NT2/D1 (cell line): ENCODE data around the gene GNA12.

ENCODE experiments used
- DNase-seq: peaks from one replicate; pipeline ENCODE4 v3.0.0-alpha.2; 2011; ENCODE audit warnings: low read depth, low spot score
- H3K27me3 ChIP-seq: 2 replicates; pipeline ENCODE4 v1.6.0; 2011; ENCODE audit warnings: mild to moderate bottlenecking; ENCODE audit not compliant: insufficient read length, insufficient read depth
- H3K36me3 ChIP-seq: 2 replicates; pipeline ENCODE4 v1.6.1; 2011; ENCODE audit warnings: mild to moderate bottlenecking, low read length, mixed read lengths; ENCODE audit not compliant: insufficient read depth, insufficient read length
- H3K4me1 ChIP-seq: 2 replicates; pipeline ENCODE4 v1.5.1; 2011; ENCODE audit not compliant: insufficient read depth, insufficient read length
- H3K4me3 ChIP-seq: 2 replicates; pipeline ENCODE4 v1.5.1; 2011; ENCODE audit warnings: low read depth; ENCODE audit not compliant: insufficient read length
- H3K9ac ChIP-seq: 2 replicates; pipeline ENCODE4 v1.6.0; 2011; ENCODE audit warnings: low read depth; ENCODE audit not compliant: insufficient read length
- H3K9me3 ChIP-seq: 2 replicates; pipeline ENCODE4 v1.5.1; 2011; ENCODE audit warnings: mild to moderate bottlenecking, low read length; ENCODE audit not compliant: insufficient read depth
- SUZ12 ChIP-seq: IDR thresholded peaks from 2 replicates; pipeline ENCODE4 v1.6.1; 2011; ENCODE audit not compliant: insufficient read length, insufficient read depth; ENCODE audit errors: extremely low read depth
- YY1 ChIP-seq: IDR thresholded peaks from 2 replicates; pipeline ENCODE4 v1.6.1; 2011; ENCODE audit not compliant: insufficient read length, insufficient read depth
- ZNF274 ChIP-seq: IDR thresholded peaks from 2 replicates; pipeline ENCODE4 v1.6.1; 2011; ENCODE audit warnings: mild to moderate bottlenecking, low read depth, low read length

The GNA12 gene

GRCh38 chr7:2800220-2800930 lies 43.7 kb downstream of the GNA12 start:
- H3K36me3 ChIP-seq: no peaks in the 10 kb centered on the region
- TF ChIP-seq ZNF274 (no peak), YY1 (no peak)
- DNase-seq: no peak
- H3K4me3 ChIP-seq: no peak overlapping the region
- no peaks in the 10 kb centered on the region for H3K27me3 ChIP-seq
- no peak overlapping the region for H3K9ac ChIP-seq
- H3K4me1 ChIP-seq: peaks cover 9% of the 10 kb centered on the region
- H3K9me3 ChIP-seq: no peaks in the 10 kb centered on the region

GRCh38 chr7:2799253-2799652 lies 44.9 kb downstream of the GNA12 start:
- Histone ChIP-seq H3K9me3 (no peaks in the 10 kb centered on the region), H3K4me3 (no peak overlapping the region), H3K4me1 (peaks cover 9% of the 10 kb centered on the region), H3K27me3 (no peaks in the 10 kb centered on the region), H3K36me3 (peaks cover 10% of the 10 kb centered on the region), H3K9ac (no peak overlapping the region)
- no peak for DNase-seq
- TF ChIP-seq ZNF274 (no peak), SUZ12 (no peak), YY1 (no peak)

DNA sequence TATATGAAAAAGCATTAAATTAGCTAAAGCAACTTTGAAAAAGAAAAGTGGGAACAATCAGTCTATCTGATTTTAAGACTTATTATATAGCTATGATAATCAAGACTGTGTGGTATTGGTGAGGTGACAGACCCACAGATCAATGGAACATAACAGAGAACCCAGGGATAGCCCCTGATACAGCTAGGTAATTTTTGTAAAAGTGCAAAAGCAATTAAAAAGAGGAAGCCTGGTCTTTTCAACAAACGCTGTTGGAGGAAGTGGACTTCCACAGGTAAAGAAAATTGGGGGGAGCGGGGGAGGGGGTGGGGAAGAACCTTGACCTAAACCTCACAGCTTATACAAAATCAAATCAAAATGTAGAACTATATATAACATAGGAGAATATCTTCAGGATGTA lies 45.4 kb downstream of the GNA12 start:
- H3K4me1 ChIP-seq: peaks cover 9% of the 10 kb centered on the region
- H3K27me3 ChIP-seq: no peaks in the 10 kb centered on the region
- TF ChIP-seq ZNF274 (no peak), SUZ12 (no peak), YY1 (no peak)

DNA sequence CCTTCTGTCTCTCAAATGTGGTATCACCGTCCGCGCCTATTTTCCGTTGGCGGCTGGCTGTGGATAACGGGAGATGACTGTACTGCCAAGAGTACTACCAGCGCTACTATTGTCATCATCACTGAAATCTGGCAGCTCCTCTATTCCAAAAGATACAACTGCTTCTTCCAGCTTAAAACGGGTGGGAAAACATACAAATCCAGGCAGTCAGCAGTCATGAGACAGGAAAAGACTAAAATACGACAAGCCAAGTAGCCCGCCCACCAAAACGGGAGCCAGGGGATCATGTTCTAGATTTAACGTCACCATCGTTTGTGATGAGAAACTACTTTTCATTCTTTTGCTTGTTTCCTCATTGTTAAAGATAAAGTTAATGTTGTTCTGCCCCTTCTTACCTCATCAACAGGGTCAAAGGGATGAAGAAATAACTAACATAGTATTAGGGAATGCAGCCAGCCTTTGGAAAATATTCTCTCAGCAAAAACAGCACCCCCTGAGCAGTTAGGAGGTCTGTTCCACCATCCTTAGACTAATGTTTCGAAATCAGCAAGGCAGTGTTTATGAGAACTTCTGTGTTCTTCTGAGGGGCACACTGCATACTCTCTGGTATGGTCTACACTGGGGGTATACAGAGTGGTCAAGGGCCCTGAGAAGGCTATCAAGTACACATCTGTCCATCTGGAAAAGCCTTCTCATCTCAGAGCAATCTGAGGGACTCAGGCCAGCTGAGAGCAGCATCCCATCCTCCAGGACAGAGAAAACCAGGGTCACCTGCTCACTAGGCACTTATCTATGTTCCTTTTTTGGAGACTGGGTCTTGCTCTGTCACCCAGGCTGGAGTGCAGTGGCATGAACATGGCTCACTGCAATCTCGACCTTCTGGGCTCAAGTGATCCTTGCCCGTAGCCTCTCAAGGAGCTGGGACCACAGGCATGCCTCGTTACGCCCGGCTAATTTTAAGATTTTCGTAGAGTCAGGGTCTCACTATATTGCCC lies 47.5 kb downstream of the GNA12 start:
- Histone ChIP-seq H3K9ac (no peak overlapping the region), H3K4me1 (no peaks in the 10 kb centered on the region), H3K36me3 (peaks cover 30% of the 10 kb centered on the region), H3K9me3 (no peaks in the 10 kb centered on the region), H3K4me3 (no peak overlapping the region), H3K27me3 (no peaks in the 10 kb centered on the region)
- no peak for DNase-seq
- TF ChIP-seq YY1: no peak
- no peak for TF ChIP-seq ZNF274
- TF ChIP-seq SUZ12: no peak

More for the DNA sequence above, 45.4 kb downstream of the GNA12 start:
- Histone ChIP-seq H3K4me3 (no peak overlapping the region), H3K36me3 (peaks cover 15% of the 10 kb centered on the region), H3K9me3 (no peaks in the 10 kb centered on the region), H3K9ac (no peak overlapping the region)
- DNase-seq: no peak

GRCh38 chr7:2795906-2796305 lies 48.2 kb downstream of the GNA12 start:
- Histone ChIP-seq H3K4me3 (no peak overlapping the region), H3K9ac (no peak overlapping the region), H3K36me3 (peaks cover 32% of the 10 kb centered on the region), H3K27me3 (no peaks in the 10 kb centered on the region), H3K4me1 (no peaks in the 10 kb centered on the region), H3K9me3 (no peaks in the 10 kb centered on the region)
- DNase-seq: no peak
- TF ChIP-seq ZNF274 (no peak), SUZ12 (no peak), YY1 (no peak)

- Histone ChIP-seq H3K4me3 (no peak overlapping the region), H3K9ac (no peak overlapping the region)
- TF ChIP-seq ZNF274 (no peak), YY1 (no peak), SUZ12 (no peak)
Measured at GRCh38 chr7:2794836-2795636, 49.1 kb downstream of the GNA12 start.

More at GRCh38 chr7:2794836-2795636, 49.1 kb downstream of the GNA12 start:
- Histone ChIP-seq H3K9me3 (no peaks in the 10 kb centered on the region), H3K27me3 (no peaks in the 10 kb centered on the region), H3K36me3 (peaks cover 41% of the 10 kb centered on the region), H3K4me1 (no peaks in the 10 kb centered on the region)
- no peak for DNase-seq
